H1 (cell line): ENCODE data around the gene NR2E3.

Experiments
- EZH2 ChIP-seq: fragments of 200-600 bp; sonication (generic); IDR thresholded peaks from 2 replicates; pipeline ENCODE4 v1.7.1; 2012; ENCODE audit warnings: low read depth, mild to moderate bottlenecking, moderate library complexity, low read length, inconsistent platforms; ENCODE audit not compliant: severe bottlenecking
- NRF1 ChIP-seq: IDR thresholded peaks from 2 replicates; pipeline ENCODE4 v1.6.1; 2011; ENCODE audit warnings: mild to moderate bottlenecking, low read depth, low read length, improper control_type of control experiment

DNA sequence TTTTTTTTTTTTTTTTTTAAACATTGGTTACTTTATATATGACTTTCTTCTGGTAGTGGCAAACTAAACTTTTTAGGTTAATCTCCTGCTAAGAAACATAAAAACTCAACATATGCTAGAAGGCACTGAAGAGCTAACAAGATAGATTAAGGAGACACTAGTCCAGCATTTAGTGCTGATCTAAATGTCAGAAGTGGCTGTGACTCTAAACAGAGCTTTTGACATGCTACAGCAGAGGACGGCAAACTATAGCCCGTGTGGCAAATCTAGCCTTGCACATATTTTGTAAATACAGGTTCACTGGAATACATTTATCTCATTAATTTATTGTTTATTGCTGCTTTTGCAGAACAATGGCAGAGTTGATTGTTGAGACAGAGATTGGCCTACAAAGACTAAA, 20.6 kb downstream of the NR2E3 start:
- no peak for TF ChIP-seq NRF1
- no peak for TF ChIP-seq EZH2
